ENCODE data around the gene UGT1A8. TPM values are rescaled to one million over a fixed set of nuclear protein-coding genes. Genes with fewer than 3 reads are reported as not detected.

The UGT1A8 gene
- total and polyA plus RNA-seq, 12 donors, result 0.11 TPM; not detected in 11

GRCh38 chr2:233803994-233804393, 186.6 kb downstream of the UGT1A8 start:
- H3K4me1 ChIP-seq, result no peaks in the 10 kb centered on the region
- intact Hi-C loops (cut with DNase I), result no loop called here
- H3K9me3 ChIP-seq, result peaks cover 0 to 5% (median 0%) of the 10 kb centered on the region in 11 donors

GRCh38 chr2:233807215-233807865, 189.9 kb downstream of the UGT1A8 start:
- no peak for ATAC-seq
- no peak overlapping the region for H3K27ac ChIP-seq
- intact Hi-C loops (cut with DNase I), result loop anchor here in 1 of 10 donors (5.0 kb wide), 1 partner anchor 1595 kb away; no protein-coding TSS in a partner anchor

More at GRCh38 chr2:233803994-233804393, 186.6 kb downstream of the UGT1A8 start:
- Histone ChIP-seq H3K27ac (no peak overlapping the region), H3K4me3 (no peak overlapping the region), H3K27me3 (peaks cover 0 to 20% (median 11%) of the 10 kb centered on the region in 7 donors), H3K36me3 (no peaks in the 10 kb centered on the region)
- WGBS, 2 donors, result 66 to 71% methylated on average over 8 of the region's 8 CpGs
- ATAC-seq (no peak), DNase-seq (no peak)
- TF ChIP-seq CTCF (IDR thresholded peaks at IDR 0.05), result no peak

GRCh38 chr2:233807966-233808935, 190.8 kb downstream of the UGT1A8 start:
- DNase-seq, result no peak
- intact Hi-C loops (cut with DNase I), result loop anchor here in 1 of 10 donors (5.0 kb wide), 1 partner anchor 1596 kb away; no protein-coding TSS in a partner anchor
- Histone ChIP-seq H3K27me3 (peaks cover 0 to 28% (median 14%) of the 10 kb centered on the region in 7 donors), H3K9me3 (no peaks in the 10 kb centered on the region), H3K4me3 (no peak overlapping the region), H3K4me1 (no peaks in the 10 kb centered on the region), H3K36me3 (no peaks in the 10 kb centered on the region), H3K27ac (no peak overlapping the region)
- no peak for ATAC-seq
- WGBS, 2 donors, result 73 to 80% methylated on average over 10 of the region's 10 CpGs
- no peak for TF ChIP-seq CTCF (IDR thresholded peaks at IDR 0.05)

More at GRCh38 chr2:233807215-233807865, 189.9 kb downstream of the UGT1A8 start:
- 68 to 69% methylated on average over 12 of the region's 12 CpGs for WGBS, 2 donors
- TF ChIP-seq CTCF (IDR thresholded peaks at IDR 0.05), result no peak
- H3K4me3 ChIP-seq, result no peak overlapping the region
- H3K27me3 ChIP-seq, result peaks cover 0 to 32% (median 14%) of the 10 kb centered on the region in 7 donors
- H3K9me3 ChIP-seq, result no peaks in the 10 kb centered on the region
- no peak for DNase-seq
- H3K36me3 ChIP-seq, result no peaks in the 10 kb centered on the region
- no peaks in the 10 kb centered on the region for H3K4me1 ChIP-seq

- Histone ChIP-seq H3K9me3 (no peaks in the 10 kb centered on the region), H3K27me3 (peaks cover 0 to 36% (median 14%) of the 10 kb centered on the region in 7 donors), H3K4me1 (no peaks in the 10 kb centered on the region), H3K4me3 (no peak overlapping the region), H3K27ac (no peak overlapping the region), H3K36me3 (no peaks in the 10 kb centered on the region)
- WGBS, 2 donors, result 83 to 85% methylated on average over 6 of the region's 6 CpGs
- DNase-seq, result no peak
- TF ChIP-seq CTCF (IDR thresholded peaks at IDR 0.05), result no peak
- intact Hi-C loops (cut with DNase I), result no loop called here
- no peak for ATAC-seq
Measured at GRCh38 chr2:233810385-233810784, 193.0 kb downstream of the UGT1A8 start.

Data from heart right ventricle (tissue), 16 donors.